Transverse colon (tissue), 4 donors: Measurements from ENCODE around the gene FRZB.

Experiments used
- CTCF ChIP-seq, 5 experiments: fragments of 200-600 bp in 3 of 5; fragments of 450-650 bp in 2 of 5; sonication (generic) in 3 of 5; IDR thresholded peaks; 1 replicate in 2 of 5; 2 replicates in 3 of 5; pipeline ENCODE4 v1.5.1; 2016 to 2017; ENCODE audit warnings: antibody characterized with exemption in 5 of 5, inconsistent platforms in 3 of 5, mild to moderate bottlenecking in 2 of 5, moderate library complexity in 1 of 5
- POLR2A ChIP-seq: fragments of 450-650 bp; IDR thresholded peaks from one replicate; pipeline ENCODE4 v1.6.1; 2016; ENCODE audit warnings: antibody characterized with exemption, mild to moderate bottlenecking, moderate library complexity
- POLR2AphosphoS5 ChIP-seq, 3 donors: sonication (generic); formaldehyde crosslinking; IDR thresholded peaks; one replicate each; pipeline ENCODE4 v1.6.1; 2016; ENCODE audit warnings: antibody characterized with exemption in 3 of 3

GRCh38 chr2:182895169-182895568 lies 28.7 kb upstream of the FRZB start:
- no peak for TF ChIP-seq CTCF (IDR thresholded peaks at IDR 0.05)
- TF ChIP-seq POLR2AphosphoS5 (IDR thresholded peaks at IDR 0.05) = no peak
- TF ChIP-seq POLR2A = no peak
